ENCODE data around the gene KRT17. TPM values are rescaled to one million over a fixed set of nuclear protein-coding genes. Genes with fewer than 3 reads are reported as not detected.
A peak's percentile ranks its signal among the peaks of the same experiment; 100 is the strongest.
"Not testable (repeated sequence)": the region's sequence is repeated elsewhere in the genome, so short reads cannot be mapped to it uniquely, and the experiment has no call there.

The KRT17 gene
- total RNA-seq, 1 experiment from 2014 or later: 276 TPM

- no peak for DNase-seq (ENCODE audit: low read depth)
Observed at GRCh38 chr17:41634639-41635038, 10.3 kb upstream of the KRT17 start.

GRCh38 chr17:41633556-41634199, 9.3 kb upstream of the KRT17 start:
- no peak for DNase-seq (ENCODE audit: low read depth)

GRCh38 chr17:41632482-41633105, 8.2 kb upstream of the KRT17 start:
- DNase-seq (ENCODE audit: low read depth): no peak

DNA sequence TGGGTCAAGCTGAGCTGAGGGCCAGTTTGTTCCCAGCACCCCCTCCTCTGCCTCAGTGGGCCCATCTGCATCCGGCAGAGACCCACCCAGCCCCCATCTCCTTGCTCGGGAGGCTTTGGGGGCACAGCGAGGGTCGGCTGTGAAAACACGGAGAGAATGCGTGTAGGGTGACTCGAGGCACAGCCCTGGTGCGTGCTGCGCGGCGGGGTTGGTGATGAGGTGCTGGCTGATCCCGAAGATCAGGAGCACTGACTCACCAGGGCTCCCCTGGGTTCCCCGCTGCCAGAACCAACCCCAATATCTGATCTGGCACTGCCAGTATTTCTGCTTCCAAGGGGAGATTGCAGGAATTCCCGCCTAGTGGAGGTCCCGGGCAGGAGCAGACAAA, 7.5 kb upstream of the KRT17 start:
- no peak for DNase-seq (ENCODE audit: low read depth)

GRCh38 chr17:41631025-41631897, 6.9 kb upstream of the KRT17 start:
- no peak for DNase-seq (ENCODE audit: low read depth)

DNA sequence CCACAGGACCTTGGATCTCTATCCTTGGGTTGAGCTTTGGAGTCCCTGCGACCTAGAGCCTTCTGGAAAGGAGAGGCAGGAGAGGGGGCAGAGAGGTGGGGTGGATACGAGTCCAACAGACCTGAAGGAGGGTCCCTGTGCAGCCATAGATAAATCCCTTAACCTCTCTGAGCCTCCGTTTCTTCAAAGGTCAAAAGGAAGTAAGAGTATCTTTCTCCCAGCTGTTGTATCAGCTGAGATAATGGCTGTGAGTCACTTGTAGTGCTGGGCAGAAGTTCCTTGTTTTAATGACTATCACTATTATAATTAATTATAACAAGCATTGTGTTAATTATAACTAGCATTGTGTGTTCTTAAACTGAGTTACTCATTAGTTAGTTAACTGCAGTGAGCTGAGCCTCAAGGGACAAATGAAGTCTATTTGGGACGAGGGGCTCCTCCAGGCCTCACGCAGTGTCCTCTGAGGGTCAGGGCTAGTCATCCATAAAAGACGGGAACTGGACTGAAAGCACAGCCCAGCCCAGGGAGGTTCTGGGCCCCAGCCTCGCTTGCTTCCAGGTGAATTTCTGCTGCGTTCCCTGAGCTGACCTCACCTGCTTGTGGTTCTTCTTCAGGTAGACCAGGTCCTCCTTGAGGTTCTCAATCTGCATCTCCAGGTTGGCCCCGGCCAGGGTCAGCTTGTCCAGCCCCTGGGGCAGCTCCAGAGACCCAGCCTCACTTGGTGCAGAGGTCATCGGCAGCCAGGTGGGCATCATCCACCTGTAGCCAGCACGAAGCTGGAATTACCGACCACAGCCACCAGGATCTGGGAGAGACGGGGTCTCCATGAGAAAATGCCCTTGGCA, 5.7 kb upstream of the KRT17 start:
- no peak for DNase-seq (ENCODE audit: low read depth)

DNA sequence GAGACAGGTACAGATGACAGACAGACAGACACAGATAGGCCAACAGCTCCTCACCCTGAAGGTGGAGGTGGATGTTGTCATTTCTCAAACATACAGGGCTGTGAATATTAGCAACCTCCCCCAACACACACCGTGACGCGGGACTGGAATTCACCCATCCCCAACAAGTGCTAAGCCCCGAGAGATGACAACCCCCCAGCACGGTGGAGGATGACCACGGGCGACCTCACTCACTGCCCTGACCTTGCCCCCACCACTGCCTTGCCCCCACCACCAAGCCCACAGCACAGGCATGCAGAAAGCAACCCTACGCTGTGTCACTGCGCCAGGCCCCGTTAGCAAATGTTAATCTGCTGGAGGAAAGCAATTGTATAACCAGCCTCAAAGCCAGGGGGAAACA, 4.9 kb upstream of the KRT17 start:
- no peak for DNase-seq (ENCODE audit: low read depth)

DNA sequence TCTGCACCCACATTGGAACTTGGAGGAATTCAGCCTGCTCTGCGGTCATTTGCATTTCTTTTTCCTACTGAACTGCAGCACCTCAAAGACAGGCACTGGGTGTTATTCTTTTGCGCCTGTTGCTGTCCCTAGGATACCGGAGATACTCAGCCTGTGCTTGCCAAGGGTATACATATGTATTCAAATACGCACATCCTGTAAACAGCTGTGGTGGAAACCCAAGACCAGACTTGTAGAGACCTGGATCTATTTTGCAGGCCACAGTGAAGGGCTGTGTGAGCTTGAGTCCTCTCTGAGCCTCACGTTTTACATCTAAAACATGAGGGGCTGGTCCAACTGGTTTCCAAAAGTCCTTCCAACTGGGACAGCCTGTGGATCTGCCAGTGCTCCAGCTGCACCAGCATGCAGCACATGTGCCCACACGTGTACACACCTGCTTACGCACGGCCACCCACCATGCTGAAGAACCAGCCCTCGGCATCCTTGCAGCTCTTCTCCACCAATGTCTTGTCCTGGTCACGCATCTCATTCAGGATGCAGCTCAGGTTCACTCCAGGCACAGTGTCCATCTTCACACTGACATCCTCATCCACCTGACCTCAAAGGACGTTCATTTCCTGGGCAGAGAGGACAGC, 4.4 kb upstream of the KRT17 start:
- DNase-seq (ENCODE audit: low read depth): not testable (repeated sequence)

GRCh38 chr17:41628073-41628370, 3.6 kb upstream of the KRT17 start:
- DNase-seq (ENCODE audit: low read depth): not testable (repeated sequence)

DNA sequence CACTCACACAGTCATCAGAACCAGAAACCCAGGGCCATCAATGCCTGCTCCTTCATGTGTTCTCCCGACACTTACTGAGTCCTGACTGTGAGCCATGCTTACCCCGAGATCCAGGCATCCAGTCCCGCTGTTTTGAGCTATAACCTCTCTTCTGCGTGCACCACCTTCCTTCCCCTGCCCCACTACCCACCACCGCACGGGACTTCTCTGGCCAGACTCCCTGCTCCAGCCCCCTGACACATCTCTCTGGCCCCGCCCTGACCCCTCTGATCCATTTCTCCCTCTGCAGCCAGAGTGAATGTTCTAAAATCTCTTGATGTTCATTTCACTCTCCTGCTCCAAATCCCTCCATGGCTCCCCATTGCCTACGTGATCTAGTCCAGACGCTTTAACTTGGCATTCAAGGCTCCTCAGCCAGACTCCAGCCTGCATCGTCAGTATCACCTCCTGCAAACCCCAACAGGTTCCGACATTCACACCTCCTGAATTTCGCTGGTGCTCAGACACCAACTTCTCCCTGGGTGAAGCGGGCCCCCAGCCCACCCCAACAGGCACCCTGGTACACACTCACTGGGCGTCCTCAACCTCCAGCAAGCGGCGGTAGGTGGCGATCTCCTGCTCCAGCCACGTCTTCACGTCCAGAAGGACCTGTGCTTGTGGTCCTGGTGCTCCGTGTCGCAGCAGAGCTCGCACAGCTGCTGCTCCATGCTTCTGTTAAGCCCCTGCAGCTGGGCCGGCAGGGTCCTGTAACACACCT, 3.1 kb upstream of the KRT17 start:
- no peak for DNase-seq (ENCODE audit: low read depth)

DNA sequence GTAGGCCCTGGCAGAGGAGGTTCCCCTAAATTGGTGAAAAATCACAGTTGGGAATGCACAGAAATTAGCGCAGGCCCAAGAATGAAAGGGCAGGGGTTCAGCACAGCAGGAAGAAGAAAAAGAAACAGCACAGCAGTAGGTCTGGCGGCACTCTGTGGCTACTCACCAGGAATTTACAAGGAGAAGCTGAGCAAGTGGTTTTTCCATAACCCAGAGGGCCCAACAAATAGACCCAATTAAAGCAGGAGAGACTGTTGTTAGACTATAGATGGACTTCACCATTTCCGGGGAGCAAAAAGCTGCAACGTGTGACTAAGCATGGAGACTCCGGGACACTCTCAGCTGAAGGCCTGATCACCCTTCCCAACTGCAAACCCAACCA, 2.5 kb upstream of the KRT17 start:
- DNase-seq (ENCODE audit: low read depth): peak; percentile 49

DNA sequence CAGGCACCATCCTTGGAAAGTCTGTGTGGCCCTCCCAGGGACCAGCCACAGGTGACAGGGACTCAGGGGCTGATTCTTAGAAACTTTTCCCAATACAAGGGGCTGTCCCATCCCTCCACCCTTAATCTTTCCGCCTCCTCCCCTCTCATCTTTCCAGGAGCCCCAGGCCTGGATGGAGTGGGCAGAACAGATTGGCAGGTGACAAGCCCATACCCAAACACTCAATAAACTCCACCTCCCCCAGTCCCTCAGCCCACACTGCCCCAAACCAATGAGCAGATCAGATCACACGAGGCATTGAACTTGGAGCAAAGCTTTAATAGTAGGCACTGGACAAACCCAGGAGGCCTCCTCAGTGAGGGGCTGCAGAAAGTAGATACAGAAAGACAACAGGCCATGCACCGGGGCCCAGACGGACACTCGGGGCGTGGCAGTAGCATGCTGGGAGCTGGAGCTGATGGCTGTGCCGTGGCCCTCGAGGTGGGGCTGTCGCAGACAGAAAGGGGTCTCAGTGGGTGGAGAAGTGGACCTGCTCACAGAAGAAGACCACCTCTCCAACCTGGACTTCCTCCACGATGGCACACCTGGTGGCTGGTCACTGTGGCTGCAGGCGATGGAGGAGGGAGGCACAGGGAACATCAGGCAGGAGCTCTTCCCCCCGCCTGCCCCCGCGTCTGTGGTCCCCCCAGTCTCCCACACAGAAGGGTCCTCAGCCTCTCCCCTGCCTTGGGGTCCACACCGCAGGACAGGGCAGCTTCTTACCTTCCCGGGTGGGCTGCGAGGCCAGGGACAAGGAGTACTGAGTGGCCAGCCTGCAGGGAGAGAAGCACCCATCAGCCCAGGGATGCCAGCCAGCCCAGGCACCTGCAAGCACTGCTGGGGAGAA, 1.9 kb upstream of the KRT17 start:
- not testable (repeated sequence) for DNase-seq (ENCODE audit: low read depth)

- DNase-seq (ENCODE audit: low read depth): peak; percentile 95
Observed at GRCh38 chr17:41625602-41626001, 1.2 kb upstream of the KRT17 start.

DNA sequence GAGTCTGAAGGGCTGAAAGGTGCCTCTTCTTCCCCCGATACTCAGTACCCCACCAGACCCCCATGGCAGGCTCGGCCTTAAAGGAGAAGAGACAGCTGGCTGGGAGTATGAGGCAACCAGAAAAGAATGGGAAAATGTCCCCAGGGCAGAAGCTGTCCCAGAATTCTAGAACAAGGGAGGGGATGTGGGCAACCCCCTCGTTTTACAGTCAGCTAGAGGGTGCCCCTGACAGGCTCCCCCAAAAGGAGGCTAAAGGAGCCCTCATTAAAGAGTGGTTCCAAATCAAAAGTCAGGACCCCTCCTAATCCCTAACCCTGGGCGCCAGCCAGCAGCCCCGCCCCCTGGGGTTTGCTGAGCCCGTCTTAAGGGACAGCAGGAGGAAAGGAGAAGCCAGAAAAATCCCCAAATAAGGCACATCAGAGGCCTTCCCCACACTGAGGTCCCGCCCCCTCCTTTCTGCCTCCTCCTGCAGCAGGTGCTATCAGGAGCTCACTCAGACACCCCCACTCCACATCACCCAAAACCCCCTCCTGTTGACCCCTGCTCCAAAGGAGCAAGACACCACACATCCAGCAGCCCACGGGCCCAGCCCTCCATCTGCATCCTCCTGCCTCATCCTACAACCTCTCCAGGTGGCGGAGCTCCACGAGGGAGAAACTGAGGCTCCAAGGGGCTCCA, 1.1 kb downstream of the KRT17 start:
- peak; percentile 25 for DNase-seq (ENCODE audit: low read depth)

DNA sequence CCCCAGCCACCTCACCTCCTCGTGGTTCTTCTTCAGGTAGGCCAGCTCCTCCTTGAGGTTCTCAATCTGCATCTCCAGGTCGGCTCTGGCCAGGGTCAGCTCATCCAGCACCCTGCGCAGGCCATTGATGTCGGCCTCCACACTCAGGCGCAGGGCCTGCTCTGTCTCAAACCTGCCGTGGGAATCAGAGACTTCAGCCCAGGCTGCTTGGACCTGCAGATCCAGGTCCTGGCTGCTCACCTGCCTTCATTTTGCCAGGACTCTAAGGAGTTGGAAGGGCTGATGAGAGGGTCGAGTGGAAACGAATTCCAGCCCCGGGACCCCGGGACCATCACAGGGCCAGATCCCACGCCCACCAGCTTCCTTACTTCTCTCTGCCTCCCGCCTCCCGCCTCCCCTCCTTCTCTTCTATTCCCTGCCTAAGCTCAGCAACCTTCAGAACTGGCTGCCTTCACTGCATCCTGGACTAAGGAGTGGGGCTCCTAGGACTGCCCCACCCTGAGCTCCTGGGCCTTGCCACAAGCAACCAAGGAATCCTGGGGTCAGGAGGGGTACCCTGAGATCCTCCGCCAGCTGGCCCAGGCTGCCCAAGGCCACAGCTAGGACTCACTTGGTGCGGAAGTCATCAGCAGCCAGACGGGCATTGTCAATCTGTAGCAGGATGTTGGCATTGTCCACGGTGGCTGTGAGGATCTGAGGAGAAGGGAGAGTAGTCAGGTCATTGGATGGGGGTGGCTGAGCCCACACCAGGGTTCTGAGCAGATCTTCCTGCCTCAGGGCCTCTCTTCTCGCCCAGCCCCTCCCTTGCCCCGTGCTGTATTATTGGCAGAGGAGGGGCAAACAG, 1.8 kb downstream of the KRT17 start:
- DNase-seq (ENCODE audit: low read depth): not testable (repeated sequence)

DNA sequence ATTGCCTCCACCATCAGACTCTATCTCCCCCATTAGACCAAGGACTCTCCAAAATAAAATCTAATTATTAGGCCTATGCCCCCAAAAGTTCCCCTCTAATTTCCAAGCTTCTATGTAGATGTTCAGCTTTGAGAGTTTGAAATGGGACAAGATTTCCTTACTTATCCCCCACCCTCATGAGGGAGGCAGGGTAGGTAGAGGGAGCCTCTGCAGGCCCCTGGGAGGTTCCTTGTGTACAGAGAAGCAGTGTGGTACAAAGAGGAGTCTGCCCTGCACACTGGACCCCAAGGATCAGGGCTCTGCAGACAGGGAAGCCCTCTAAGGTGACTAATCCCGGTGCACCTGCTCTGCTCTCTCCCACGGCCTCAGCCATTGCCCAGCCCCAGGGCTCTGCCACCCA, 2.5 kb downstream of the KRT17 start:
- DNase-seq (ENCODE audit: low read depth): no peak

DNA sequence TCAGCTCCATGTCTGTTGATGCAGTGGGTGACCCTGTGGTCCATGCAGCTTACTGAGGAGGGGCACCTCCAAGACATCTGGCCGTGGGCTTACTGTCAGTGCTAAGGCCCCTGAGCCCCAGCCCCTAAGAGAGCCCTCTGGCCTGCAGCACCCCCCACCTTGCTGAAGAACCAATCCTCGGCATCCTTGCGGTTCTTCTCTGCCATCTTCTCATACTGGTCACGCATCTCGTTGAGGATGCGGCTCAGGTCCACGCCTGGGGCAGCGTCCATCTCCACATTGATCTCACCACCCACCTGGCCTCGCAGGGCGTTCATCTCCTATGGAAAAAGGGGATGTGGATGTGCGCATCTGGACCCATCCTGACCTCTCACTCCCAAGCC, 2.9 kb downstream of the KRT17 start:
- not testable (repeated sequence) for DNase-seq (ENCODE audit: low read depth)

Measured in Daoy (cell line).